ENCODE results near the gene CEBPB.

- no peak for TF ChIP-seq CTCF (IDR thresholded peaks at IDR 0.05)
- no peak for TF ChIP-seq POLR2A (IDR thresholded peaks at IDR 0.05)
These were observed 2.7 kb downstream of the CEBPB start for GRCh38 chr20:50193199-50193835.

All from heart left ventricle (tissue), 13 donors.